HepG2 (cell line): Measurements from ENCODE around the gene GAS2L1. TPM values are rescaled to one million over a fixed set of nuclear protein-coding genes. Genes with fewer than 3 reads are reported as not detected.

Experiments used
- ATAC-seq: fragments of 200-7000 bp; cut with Tn5 transposase; 3 replicates; pipeline ENCODE4 v1.9.1; 2020; ENCODE audit warnings: mild to moderate bottlenecking, moderate library complexity
- BruUV-seq: library from RNA; stranded (reverse); fragments of 400-500 nt; replicated peaks from 2 replicates; lab custom pipeline; 2021; lab: Mats Ljungman, UMichigan
- CTCF ChIA-PET: fragments of 300-600 bp; formaldehyde crosslinking; extraction: SDS; loops from one replicate; lab custom pipeline; 2021; ENCODE audit warnings: low total read pairs, inconsistent platforms, low intra/inter-chr PET ratio; lab: Yijun Ruan, JAX
- POLR2A ChIA-PET: fragments of 350-600 bp; sonication (Branson Sonifier 250); formaldehyde crosslinking; loops from one replicate; lab custom pipeline; 2020; ENCODE audit warnings: antibody characterized with exemption, inconsistent platforms; lab: Yijun Ruan, JAX
- DNase-seq: peaks from one replicate; pipeline ENCODE4 v3.0.0-alpha.2; 2015; ENCODE audit warnings: low spot score
- FAIRE-seq: peaks from 3 replicates; lab custom pipeline; 2011; peaks lifted over from hg19 to GRCh38; lab: Jason Lieb, UNC
- H2AFZ ChIP-seq: one replicate; pipeline ENCODE4 v1.6.1; 2011; ENCODE audit warnings: low read length, inconsistent platforms
- H3K27ac ChIP-seq: fragments of 300-600 bp; 3 replicates; pipeline ENCODE4 v1.8.0; 2011; ENCODE audit warnings: mixed run types, mild to moderate bottlenecking, mixed read lengths, low read length, inconsistent platforms; ENCODE audit not compliant: insufficient read depth; ENCODE audit errors: extremely low read length
- H3K27me3 ChIP-seq, 2 experiments: fragments of 200-600 bp in 1 of 2; 2 replicates in 1 of 2; 3 replicates in 1 of 2; pipeline versions ENCODE4 v1.6.0 to v1.8.0; 2011; ENCODE audit warnings: low read length in 2 of 2, mild to moderate bottlenecking in 2 of 2, moderate library complexity in 2 of 2, inconsistent platforms in 1 of 2; ENCODE audit not compliant: insufficient read depth in 2 of 2, control insufficient read depth in 1 of 2
- H3K36me3 ChIP-seq, 2 experiments: fragments of 200-600 bp in 1 of 2; replicated peaks in 1 of 2; 2 replicates in 1 of 2; 3 replicates in 1 of 2; pipeline versions ENCODE4 v1.5.1 to v1.8.0; 2011; ENCODE audit warnings: low read length in 2 of 2, inconsistent platforms in 1 of 2; ENCODE audit not compliant: insufficient read depth in 2 of 2, control insufficient read depth in 1 of 2
- H3K4me1 ChIP-seq: 2 replicates; pipeline ENCODE4 v1.5.1; 2012; ENCODE audit warnings: low read length, inconsistent platforms; ENCODE audit not compliant: insufficient read depth
- H3K4me2 ChIP-seq: 2 replicates; pipeline ENCODE4 v1.6.0; 2011; ENCODE audit warnings: low read depth, low read length, inconsistent platforms
- H3K4me3 ChIP-seq, 3 experiments: fragments of 200-600 bp in 1 of 3; sonication (generic), shearing (Covaris generic) in 1 of 3; replicated peaks in 1 of 3; 2 replicates each; pipeline ENCODE4 v1.5.1; 2011 to 2016; ENCODE audit warnings: low read length in 3 of 3, inconsistent platforms in 2 of 3, low read depth in 2 of 3, mild to moderate bottlenecking in 2 of 3, control low read depth in 1 of 3, mixed read lengths in 1 of 3; ENCODE audit not compliant: insufficient read depth in 1 of 3
- H3K79me2 ChIP-seq: one replicate; pipeline ENCODE4 v1.6.1; 2011; ENCODE audit warnings: low read length, inconsistent platforms; ENCODE audit not compliant: insufficient read depth
- H3K9ac ChIP-seq: 2 replicates; pipeline ENCODE4 v1.6.0; 2011; ENCODE audit warnings: mild to moderate bottlenecking, low read depth, low read length, inconsistent platforms; ENCODE audit not compliant: insufficient read depth
- H3K9me3 ChIP-seq: 2 replicates; pipeline ENCODE4 v1.5.1; 2012; ENCODE audit warnings: mild to moderate bottlenecking, low read length
- H4K20me1 ChIP-seq: 2 replicates; pipeline ENCODE4 v1.6.0; 2011; ENCODE audit warnings: inconsistent platforms, mild to moderate bottlenecking, low read length, moderate library complexity; ENCODE audit not compliant: insufficient read depth
- BHLHE40 ChIP-seq: IDR thresholded peaks from 2 replicates; pipeline ENCODE4 v1.6.1; 2011; ENCODE audit warnings: low read length, improper control_type of control experiment
- FOXP1 ChIP-seq, 2 experiments: fragments of 450-650 bp in 1 of 2; IDR thresholded peaks; 2 replicates each; pipeline ENCODE4 v1.6.1; 2017 to 2018; ENCODE audit warnings: antibody characterized with exemption in 1 of 2
- HIVEP1 ChIP-seq: sonication (generic); formaldehyde crosslinking; IDR thresholded peaks from 2 replicates; pipeline ENCODE4 v1.4.0; 2020; ENCODE audit warnings: mild to moderate bottlenecking, missing genetic modification reagents
- NR2C2 ChIP-seq: sonication (generic); formaldehyde crosslinking; IDR thresholded peaks from 2 replicates; pipeline ENCODE4 v1.4.0; 2020; ENCODE audit warnings: missing genetic modification reagents, mild to moderate bottlenecking, moderate library complexity, borderline replicate concordance
- POLR2G ChIP-seq: fragments of 200-400 bp; formaldehyde crosslinking; IDR thresholded peaks from 2 replicates; pipeline ENCODE4 v1.6.1; 2018; ENCODE audit warnings: mild to moderate bottlenecking, low read depth, low read length, moderate library complexity
- ZC3H4 ChIP-seq: sonication (generic); formaldehyde crosslinking; IDR thresholded peaks from 2 replicates; pipeline ENCODE4 v1.4.0; 2020; ENCODE audit warnings: missing genetic modification reagents, borderline replicate concordance
- ZNF12 ChIP-seq: sonication (generic); formaldehyde crosslinking; IDR thresholded peaks from 2 replicates; pipeline ENCODE4 v1.5.0; 2020; ENCODE audit warnings: missing genetic modification reagents
- ZNF251 ChIP-seq: sonication (generic); formaldehyde crosslinking; IDR thresholded peaks from 2 replicates; pipeline ENCODE4 v1.9.0; 2021; ENCODE audit warnings: mild to moderate bottlenecking, missing genetic modification reagents
- ZNF33A ChIP-seq: sonication (generic); formaldehyde crosslinking; IDR thresholded peaks from 2 replicates; pipeline ENCODE4 v1.5.1; 2020; ENCODE audit warnings: missing genetic modification reagents, mild to moderate bottlenecking, moderate library complexity, borderline replicate concordance
- ZNF709 ChIP-seq: sonication (generic); formaldehyde crosslinking; IDR thresholded peaks from 2 replicates; pipeline ENCODE4 v1.5.0; 2020; ENCODE audit warnings: mild to moderate bottlenecking, missing genetic modification reagents
- WGBS: methylation state at CpG from one replicate; pipeline ENCODE4 v1.1.6; 2017; ENCODE audit warnings: low lambda C conversion rate; 5-methylcytosine and 5-hydroxymethylcytosine counted together
- in situ Hi-C: cut with HindIII; loops from 2 replicates; pipeline ENCODE4 v1.10.0; 2017; ENCODE audit warnings: low pct_unique_long_range_greater_than_20kb; ENCODE audit not compliant: extremely low pct_ligation_motif_present
- intact Hi-C: fragments of 100-400 bp; cut with micrococcal nuclease; formaldehyde crosslinking; loops from one replicate; pipeline ENCODE4 v1.10.0; 2022; ENCODE audit not compliant: unreplicated experiment
- polyA plus RNA-seq, 8 experiments: library from polyadenylated mRNA; depleted of rRNA in 3 of 8; stranded (reverse) in 7 of 8; unstranded in 1 of 8; fragments of >200 nt; fragmentation: Illumina TruSeq in 4 of 8; extraction: Trizol in 4 of 8; gene quantifications; 2 replicates each; pipeline versions ENCODE4 v1.2.1 to v1.2.3, GENCODE V29; 2011 to 2016; ENCODE audit warnings: low read depth in 4 of 8, missing spikeins in 1 of 8, mixed read lengths in 1 of 8; ENCODE audit not compliant: insufficient read depth in 1 of 8
- total RNA-seq, 5 experiments: library from RNA; depleted of rRNA; stranded (reverse); fragments of >200 nt; fragmentation: Illumina TruSeq; extraction: Trizol; gene quantifications; 2 replicates each; pipeline ENCODE4 v1.2.3, GENCODE V29; 2016; ENCODE audit warnings: low read depth in 1 of 5
- TF ChIP-seq, protein P1 (sequence below): conservative IDR thresholded peaks from 2 replicates; pipeline ENCODE4 v1.6.1; 2018; ENCODE audit warnings: missing genetic modification reagents
- TF ChIP-seq, protein P2 (sequence below): sonication (generic); formaldehyde crosslinking; IDR thresholded peaks from 2 replicates; pipeline ENCODE4 v1.5.0; 2020; ENCODE audit warnings: mild to moderate bottlenecking, low read depth, missing genetic modification reagents, borderline replicate concordance
- TF ChIP-seq, protein P3 (sequence below): fragments of 450-650 bp; IDR thresholded peaks from 2 replicates; pipeline ENCODE4 v1.6.1; 2017

GAS2L1 gene
- total and polyA plus RNA-seq, 2 of the 13 experiments (the other 11 are each of a cell fraction or from before 2014, with no cell fraction given): 1.8 to 3.3 TPM

DNA sequence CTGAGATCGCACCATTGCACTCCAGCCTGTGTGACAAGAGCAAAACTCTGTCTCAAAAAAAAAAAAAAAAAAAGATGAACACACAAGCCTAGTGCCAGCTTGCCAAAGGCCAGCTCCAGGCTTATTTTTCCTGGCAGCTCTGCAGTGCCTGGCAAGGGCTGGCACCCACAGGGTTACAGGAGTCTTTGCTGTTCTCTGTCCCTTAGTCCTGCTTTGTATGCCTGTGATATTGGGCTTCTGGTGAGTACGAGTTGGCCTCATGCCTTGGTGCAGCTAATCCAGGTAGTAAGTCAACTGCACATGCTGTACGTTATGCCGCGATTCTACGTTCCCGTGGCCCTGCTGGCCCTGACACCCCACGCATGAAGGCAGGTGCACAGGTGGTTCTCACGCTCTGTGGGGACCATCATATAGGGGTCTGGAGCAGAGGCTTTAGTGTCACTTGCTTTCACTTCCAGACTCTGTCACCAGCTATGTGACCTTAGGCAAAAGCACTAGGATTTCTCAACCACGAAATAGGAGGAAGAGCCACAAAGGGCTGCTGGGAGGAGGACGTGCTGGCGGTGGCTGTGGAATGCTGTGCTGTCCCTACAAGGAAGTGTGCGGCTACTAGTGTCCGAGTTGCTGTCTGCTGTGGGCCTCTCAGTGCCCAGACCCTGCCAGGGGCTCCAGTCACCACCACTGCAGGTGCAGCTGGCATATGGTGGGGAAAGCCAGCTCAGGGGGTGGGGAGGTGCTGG is 30.5 kb downstream of the GAS2L1 start:
- in situ Hi-C loops: no loop called here

More for the DNA sequence above, 30.5 kb downstream of the GAS2L1 start:
- BruUV-seq: no TSS peak
- no peak overlapping the region for H3K4me2 ChIP-seq
- no peaks in the 10 kb centered on the region for H3K9me3 ChIP-seq
- H4K20me1 ChIP-seq: no peaks in the 10 kb centered on the region
- no peak overlapping the region for H3K4me3 ChIP-seq
- no peak for DNase-seq
- no peak overlapping the region for H3K27ac ChIP-seq
- peaks cover 18 to 44% of the 10 kb centered on the region in 2 experiments for H3K36me3 ChIP-seq
- no peak overlapping the region for H3K9ac ChIP-seq
- POLR2A ChIA-PET: no interaction called here
- TF ChIP-seq HIVEP1 (CRISPR knock-in tag) (no peak), ZNF12 (CRISPR knock-in tag) (no peak), ZNF709 (CRISPR knock-in tag) (no peak), POLR2G (no peak), BHLHE40 (no peak), ZC3H4 (no peak), ZNF251 (no peak), FOXP1 (IDR thresholded peaks at IDR 0.05) (no peak), FOXP1 (CRISPR knock-in tag; IDR thresholded peaks at IDR 0.05) (no peak), ZNF33A (CRISPR knock-in tag) (no peak), NR2C2 (CRISPR knock-in tag) (no peak)
- TF ChIP-seq, protein P1, sequence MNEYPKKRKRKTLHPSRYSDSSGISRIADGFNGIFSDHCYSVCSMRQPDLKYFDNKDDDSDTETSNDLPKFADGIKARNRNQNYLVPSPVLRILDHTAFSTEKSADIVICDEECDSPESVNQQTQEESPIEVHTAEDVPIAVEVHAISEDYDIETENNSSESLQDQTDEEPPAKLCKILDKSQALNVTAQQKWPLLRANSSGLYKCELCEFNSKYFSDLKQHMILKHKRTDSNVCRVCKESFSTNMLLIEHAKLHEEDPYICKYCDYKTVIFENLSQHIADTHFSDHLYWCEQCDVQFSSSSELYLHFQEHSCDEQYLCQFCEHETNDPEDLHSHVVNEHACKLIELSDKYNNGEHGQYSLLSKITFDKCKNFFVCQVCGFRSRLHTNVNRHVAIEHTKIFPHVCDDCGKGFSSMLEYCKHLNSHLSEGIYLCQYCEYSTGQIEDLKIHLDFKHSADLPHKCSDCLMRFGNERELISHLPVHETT (CRISPR knock-in tag): no peak
- TF ChIP-seq, protein P2, sequence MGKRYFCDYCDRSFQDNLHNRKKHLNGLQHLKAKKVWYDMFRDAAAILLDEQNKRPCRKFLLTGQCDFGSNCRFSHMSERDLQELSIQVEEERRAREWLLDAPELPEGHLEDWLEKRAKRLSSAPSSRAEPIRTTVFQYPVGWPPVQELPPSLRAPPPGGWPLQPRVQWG: no peak
- TF ChIP-seq, protein P3, sequence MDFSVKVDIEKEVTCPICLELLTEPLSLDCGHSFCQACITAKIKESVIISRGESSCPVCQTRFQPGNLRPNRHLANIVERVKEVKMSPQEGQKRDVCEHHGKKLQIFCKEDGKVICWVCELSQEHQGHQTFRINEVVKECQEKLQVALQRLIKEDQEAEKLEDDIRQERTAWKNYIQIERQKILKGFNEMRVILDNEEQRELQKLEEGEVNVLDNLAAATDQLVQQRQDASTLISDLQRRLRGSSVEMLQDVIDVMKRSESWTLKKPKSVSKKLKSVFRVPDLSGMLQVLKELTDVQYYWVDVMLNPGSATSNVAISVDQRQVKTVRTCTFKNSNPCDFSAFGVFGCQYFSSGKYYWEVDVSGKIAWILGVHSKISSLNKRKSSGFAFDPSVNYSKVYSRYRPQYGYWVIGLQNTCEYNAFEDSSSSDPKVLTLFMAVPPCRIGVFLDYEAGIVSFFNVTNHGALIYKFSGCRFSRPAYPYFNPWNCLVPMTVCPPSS: no peak
- TF ChIP-seq, all 625 proteins: peak for 0
- CTCF ChIA-PET: no interaction called here
- no peak overlapping the region for H2AFZ ChIP-seq
- H3K4me1 ChIP-seq: peaks cover 20% of the 10 kb centered on the region
- no peaks in the 10 kb centered on the region for H3K27me3 ChIP-seq
- FAIRE-seq: no peak
- WGBS: 98% methylated on average over 12 of the region's 14 CpGs
- no peaks in the 10 kb centered on the region for H3K79me2 ChIP-seq
- no peak for ATAC-seq
- intact Hi-C loops: no loop called here
